ENCODE results near the gene ZNF45. TPM values are rescaled to one million over a fixed set of nuclear protein-coding genes. Genes with fewer than 3 reads are reported as not detected.

ZNF45 gene
- total RNA-seq, 1 donor from 2014 or later: 13.1 TPM

DNA sequence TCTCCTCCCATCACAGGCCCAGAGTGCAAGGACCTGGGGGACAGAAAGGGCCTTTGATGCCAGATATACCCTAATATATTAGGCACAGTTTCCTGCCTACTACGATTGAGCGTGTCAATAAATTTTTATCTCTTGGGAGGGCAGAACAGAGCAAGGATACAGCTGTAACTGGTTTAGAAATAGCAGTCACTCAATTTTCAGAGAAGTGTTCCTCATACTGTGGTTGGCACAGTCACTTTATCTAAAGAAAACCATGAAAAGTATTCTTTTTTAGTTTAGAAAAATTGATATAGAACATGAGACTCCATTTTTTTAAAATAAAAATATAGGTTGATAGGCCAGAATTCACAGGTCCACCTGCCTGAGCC is 48.4 kb upstream of the ZNF45 start:
- Histone ChIP-seq H3F3A (ENCODE audit: low read depth) (no peaks in the 10 kb centered on the region), H3K4me2 (peak overlapping the region; percentile 83), H3K79me2 (ENCODE audit: low read depth) (peaks cover 5% of the 10 kb centered on the region), H3K4me1 (no peaks in the 10 kb centered on the region), H3K9me3 (ENCODE audit: low read depth) (peaks cover 2% of the 10 kb centered on the region), H4K20me1 (ENCODE audit: low read depth) (no peaks in the 10 kb centered on the region), H3K9ac (no peak overlapping the region), H3K36me3 (no peaks in the 10 kb centered on the region), H3K27ac (no peak overlapping the region), H3K27me3 (no peaks in the 10 kb centered on the region), H3K4me3 (peak overlapping the region; percentile 62), H2AFZ (replicated peaks) (no peak overlapping the region)
- Mint-ChIP-seq H3K9me3 (peaks cover 26% of the 10 kb centered on the region), H3K36me3 (peaks cover 7% of the 10 kb centered on the region), H3K4me3 (peak overlapping the region; percentile 75), H3K4me1 (no peaks in the 10 kb centered on the region), H3K27ac (no peak overlapping the region), H3K27me3 (ENCODE audit: insufficient read depth, low read depth) (peaks cover 5% of the 10 kb centered on the region)
- TF ChIP-seq EZH2phosphoT487 (IDR thresholded peaks at IDR 0.05) (no peak), EZH2 (IDR thresholded peaks at IDR 0.05) (no peak)
- TF ChIP-seq, protein P1, sequence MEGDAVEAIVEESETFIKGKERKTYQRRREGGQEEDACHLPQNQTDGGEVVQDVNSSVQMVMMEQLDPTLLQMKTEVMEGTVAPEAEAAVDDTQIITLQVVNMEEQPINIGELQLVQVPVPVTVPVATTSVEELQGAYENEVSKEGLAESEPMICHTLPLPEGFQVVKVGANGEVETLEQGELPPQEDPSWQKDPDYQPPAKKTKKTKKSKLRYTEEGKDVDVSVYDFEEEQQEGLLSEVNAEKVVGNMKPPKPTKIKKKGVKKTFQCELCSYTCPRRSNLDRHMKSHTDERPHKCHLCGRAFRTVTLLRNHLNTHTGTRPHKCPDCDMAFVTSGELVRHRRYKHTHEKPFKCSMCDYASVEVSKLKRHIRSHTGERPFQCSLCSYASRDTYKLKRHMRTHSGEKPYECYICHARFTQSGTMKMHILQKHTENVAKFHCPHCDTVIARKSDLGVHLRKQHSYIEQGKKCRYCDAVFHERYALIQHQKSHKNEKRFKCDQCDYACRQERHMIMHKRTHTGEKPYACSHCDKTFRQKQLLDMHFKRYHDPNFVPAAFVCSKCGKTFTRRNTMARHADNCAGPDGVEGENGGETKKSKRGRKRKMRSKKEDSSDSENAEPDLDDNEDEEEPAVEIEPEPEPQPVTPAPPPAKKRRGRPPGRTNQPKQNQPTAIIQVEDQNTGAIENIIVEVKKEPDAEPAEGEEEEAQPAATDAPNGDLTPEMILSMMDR (IDR thresholded peaks at IDR 0.05): no peak
- DNase-seq (ENCODE audit: low spot score): no peak

DNA sequence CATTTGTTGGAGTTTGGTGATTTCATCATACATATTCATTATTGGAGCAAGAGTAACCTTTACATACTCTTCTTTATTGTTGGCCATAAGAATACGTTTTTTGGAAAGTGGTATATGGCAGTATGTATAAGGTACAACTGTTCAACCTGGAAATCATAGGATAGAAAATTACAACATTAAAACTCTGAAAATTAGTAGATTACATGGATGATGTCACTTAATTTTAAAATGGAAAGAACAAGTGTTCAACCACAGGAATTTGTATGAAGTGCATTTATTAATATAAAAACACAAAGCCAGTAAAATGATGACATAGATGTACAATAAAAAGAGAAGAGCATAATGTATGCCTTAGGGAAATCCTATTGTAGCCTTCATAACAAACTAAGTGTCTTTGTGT is 41.6 kb upstream of the ZNF45 start:
- H3K9me3 ChIP-seq (ENCODE audit: low read depth): peaks cover 58% of the 10 kb centered on the region
- H3K4me3 ChIP-seq: no peak overlapping the region
- no peak for TF ChIP-seq EZH2 (IDR thresholded peaks at IDR 0.05)
- no peak for TF ChIP-seq EZH2phosphoT487 (IDR thresholded peaks at IDR 0.05)
- TF ChIP-seq, protein P1 (IDR thresholded peaks at IDR 0.05): no peak
- no peak overlapping the region for H3K4me2 ChIP-seq
- Mint-ChIP-seq H3K36me3 (peaks cover 36% of the 10 kb centered on the region), H3K4me1 (no peaks in the 10 kb centered on the region), H3K27me3 (ENCODE audit: insufficient read depth, low read depth) (peaks cover 7% of the 10 kb centered on the region), H3K9me3 (peaks cover 70% of the 10 kb centered on the region), H3K27ac (no peak overlapping the region), H3K4me3 (no peak overlapping the region)
- no peak overlapping the region for H3K27ac ChIP-seq
- H3K79me2 ChIP-seq (ENCODE audit: low read depth): no peaks in the 10 kb centered on the region
- H3K27me3 ChIP-seq: no peaks in the 10 kb centered on the region
- no peaks in the 10 kb centered on the region for H3K4me1 ChIP-seq
- H3K9ac ChIP-seq: no peak overlapping the region
- no peak overlapping the region for H2AFZ ChIP-seq (replicated peaks)
- DNase-seq (ENCODE audit: low spot score): no peak
- H3K36me3 ChIP-seq: no peaks in the 10 kb centered on the region
- H4K20me1 ChIP-seq (ENCODE audit: low read depth): no peaks in the 10 kb centered on the region
- H3F3A ChIP-seq (ENCODE audit: low read depth): peaks cover 9% of the 10 kb centered on the region

DNA sequence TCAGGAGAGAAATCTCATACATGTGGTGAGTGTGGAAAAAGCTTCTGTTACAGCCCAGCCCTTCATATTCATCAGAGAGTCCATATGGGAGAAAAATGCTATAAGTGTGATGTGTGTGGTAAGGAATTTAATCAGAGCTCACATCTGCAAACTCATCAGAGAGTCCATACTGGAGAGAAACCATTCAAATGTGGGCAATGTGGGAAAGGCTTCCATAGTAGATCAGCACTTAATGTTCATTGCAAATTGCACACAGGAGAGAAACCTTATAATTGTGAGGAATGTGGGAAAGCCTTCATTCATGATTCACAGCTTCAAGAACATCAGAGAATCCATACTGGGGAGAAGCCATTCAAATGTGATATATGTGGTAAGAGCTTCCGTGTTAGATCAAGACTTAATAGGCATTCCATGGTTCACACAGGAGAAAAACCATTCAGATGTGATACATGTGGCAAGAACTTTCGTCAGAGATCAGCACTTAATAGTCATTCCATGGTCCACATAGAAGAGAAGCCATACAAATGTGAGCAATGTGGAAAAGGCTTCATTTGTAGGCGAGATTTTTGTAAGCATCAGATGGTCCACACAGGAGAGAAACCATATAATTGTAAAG is 31.1 kb upstream of the ZNF45 start:
- Histone ChIP-seq H3K36me3 (peaks cover 85% of the 10 kb centered on the region), H3K79me2 (ENCODE audit: low read depth) (no peaks in the 10 kb centered on the region), H3K27ac (no peak overlapping the region), H2AFZ (replicated peaks) (no peak overlapping the region), H4K20me1 (ENCODE audit: low read depth) (no peaks in the 10 kb centered on the region), H3K27me3 (no peaks in the 10 kb centered on the region), H3K9me3 (ENCODE audit: low read depth) (peaks cover 74% of the 10 kb centered on the region), H3F3A (ENCODE audit: low read depth) (peaks cover 6% of the 10 kb centered on the region), H3K4me1 (no peaks in the 10 kb centered on the region), H3K4me2 (no peak overlapping the region), H3K4me3 (no peak overlapping the region), H3K9ac (no peak overlapping the region)
- Mint-ChIP-seq H3K4me1 (no peaks in the 10 kb centered on the region), H3K27ac (no peak overlapping the region), H3K4me3 (no peak overlapping the region), H3K36me3 (peaks cover 83% of the 10 kb centered on the region), H3K27me3 (ENCODE audit: insufficient read depth, low read depth) (peaks cover 5% of the 10 kb centered on the region), H3K9me3 (peaks cover 89% of the 10 kb centered on the region)
- no peak for TF ChIP-seq EZH2phosphoT487 (IDR thresholded peaks at IDR 0.05)
- TF ChIP-seq, protein P1 (IDR thresholded peaks at IDR 0.05): no peak
- no peak for TF ChIP-seq EZH2 (IDR thresholded peaks at IDR 0.05)
- no peak for DNase-seq (ENCODE audit: low spot score)

Measured in neural progenitor cell (in vitro differentiated cells).